Head of caudate nucleus (tissue), 42 donors: Measurements from ENCODE around the gene SEC14L5.

Source experiments
- DNase-seq, 42 donors: peaks; one replicate each; pipeline versions ENCODE4 v3.0.0 to v3.0.0-alpha.2; 2020 to 2021; ENCODE audit warnings: mixed read lengths in 7 of 42
- intact Hi-C: fragments of 100-400 bp; cut with DNase I; formaldehyde crosslinking; loops from one replicate; pipeline ENCODE4 v1.15.0; 2022

The SEC14L5 gene

DNA sequence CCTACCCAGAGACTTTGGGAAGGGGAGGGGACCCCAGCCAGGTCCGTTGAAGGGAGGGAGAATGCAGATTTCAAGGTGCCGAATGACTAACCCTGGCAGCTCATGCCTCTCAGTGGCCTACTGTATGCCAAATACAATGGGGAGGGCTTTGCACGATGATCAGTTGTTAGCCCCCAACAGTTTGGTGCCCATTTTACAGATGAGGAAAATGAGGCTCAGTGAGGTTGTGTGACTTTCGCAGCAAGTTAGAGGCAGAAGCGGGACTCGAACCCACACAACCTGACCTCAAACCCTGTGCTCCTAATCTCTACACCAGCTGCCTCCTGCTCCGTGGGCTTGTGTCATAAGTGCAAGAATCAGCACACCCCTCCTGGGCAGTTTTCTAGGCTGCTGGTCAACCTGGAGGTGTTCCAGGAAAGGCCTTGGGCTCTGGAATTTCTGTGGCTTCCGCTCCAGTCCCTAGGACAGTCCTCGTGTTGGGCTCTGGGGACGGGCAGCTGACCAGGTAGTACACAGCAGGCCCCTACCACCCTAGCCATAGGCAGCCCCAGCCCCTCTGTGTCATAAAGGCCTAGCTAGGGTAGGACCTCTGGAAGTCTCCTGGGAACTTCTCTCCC lies 87.5 kb downstream of the SEC14L5 start:
- peak in 2 of 42 donors; percentile 0 to 23 for DNase-seq
- intact Hi-C loops = no loop called here

DNA sequence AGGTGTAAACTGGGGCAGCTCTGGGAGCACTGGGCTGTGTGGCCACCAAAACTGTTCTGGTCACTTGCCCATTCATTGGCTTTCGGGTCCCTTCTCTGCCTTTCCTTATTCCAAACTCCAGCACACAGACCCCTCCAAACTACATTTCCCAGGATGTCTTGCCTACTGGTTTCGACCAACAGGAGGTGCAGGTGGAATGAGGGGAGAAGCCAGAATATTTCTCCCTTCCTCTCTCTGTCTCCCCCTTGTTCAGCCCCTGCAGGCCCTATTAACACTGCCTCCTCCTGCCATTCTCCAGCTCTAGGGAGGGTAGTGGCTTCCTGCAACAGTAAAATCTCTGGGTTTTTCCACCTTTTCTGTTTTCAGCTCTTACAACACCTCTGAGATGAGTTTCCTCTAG lies 88.8 kb downstream of the SEC14L5 start:
- no peak for DNase-seq
- intact Hi-C loops = no loop called here

DNA sequence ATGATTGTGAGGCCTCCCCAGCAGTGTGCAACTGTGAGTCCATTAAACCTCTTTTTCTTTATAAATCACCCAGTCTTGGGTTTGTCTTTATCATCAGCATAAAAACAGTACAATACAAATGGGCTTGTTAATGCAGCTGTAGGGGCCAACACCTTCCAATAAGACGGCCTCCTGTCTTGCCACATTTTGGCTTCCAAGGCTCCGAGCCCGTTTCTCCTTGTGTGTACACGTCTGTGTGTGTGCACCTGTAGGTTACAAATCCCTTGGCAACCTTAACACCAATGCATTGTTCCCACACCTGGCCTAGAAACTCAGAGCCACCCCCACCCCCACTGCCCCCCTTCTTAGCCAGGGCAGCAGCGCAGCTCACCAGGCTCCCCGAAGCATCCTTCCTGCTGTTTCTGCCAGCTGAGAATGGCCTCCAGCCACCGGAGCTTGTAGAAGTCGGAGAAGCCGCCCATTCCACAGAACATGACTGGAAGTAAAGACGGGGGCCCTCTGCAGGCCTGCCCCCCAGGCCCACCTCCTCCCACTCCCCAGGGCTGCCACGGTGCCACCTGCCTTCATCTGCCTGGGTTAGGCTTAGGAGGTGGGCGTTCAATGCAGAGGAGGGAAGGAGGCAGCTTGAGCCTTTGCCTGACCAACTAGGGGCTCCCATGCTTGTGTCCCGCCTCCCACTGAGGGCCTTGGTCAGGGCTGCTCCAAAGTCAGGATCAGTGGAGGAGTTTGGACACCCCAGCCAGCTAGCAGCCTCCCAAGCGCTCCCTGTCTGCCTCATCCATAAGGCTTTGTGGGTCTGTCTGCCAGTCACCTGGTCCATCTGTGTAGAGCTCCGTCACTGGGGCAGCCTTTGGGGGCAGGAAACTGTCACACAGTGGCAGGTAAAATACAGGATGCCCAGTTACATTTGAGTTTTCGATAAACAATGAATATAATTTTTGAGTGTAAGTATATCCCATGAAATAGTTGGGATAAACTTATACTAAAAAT lies 97.0 kb downstream of the SEC14L5 start:
- intact Hi-C loops = no loop called here
- DNase-seq = peak in 1 of 42 donors; percentile 1

DNA sequence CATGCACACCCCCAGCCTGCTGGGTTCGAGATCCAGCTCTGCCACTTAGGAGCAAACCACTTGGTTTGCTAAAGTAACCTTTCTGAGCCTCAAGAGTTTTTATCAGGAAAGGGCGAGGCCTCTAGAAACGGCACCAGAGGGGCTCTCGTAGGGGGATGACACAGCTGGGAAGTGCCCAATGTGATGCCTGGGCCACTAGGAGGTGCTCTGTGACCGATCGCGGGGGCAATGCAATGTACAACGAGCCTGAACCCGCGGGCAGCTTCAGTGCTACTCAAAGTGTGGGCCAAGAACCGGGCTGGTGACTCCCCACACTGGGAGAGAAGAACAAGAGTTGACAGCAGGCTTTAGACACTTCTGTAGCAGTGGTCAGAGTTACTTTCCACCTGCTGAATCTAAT lies 98.2 kb downstream of the SEC14L5 start:
- peak in 5 of 42 donors; percentile 3 to 43 (median 30) for DNase-seq
- intact Hi-C loops = no loop called here

DNA sequence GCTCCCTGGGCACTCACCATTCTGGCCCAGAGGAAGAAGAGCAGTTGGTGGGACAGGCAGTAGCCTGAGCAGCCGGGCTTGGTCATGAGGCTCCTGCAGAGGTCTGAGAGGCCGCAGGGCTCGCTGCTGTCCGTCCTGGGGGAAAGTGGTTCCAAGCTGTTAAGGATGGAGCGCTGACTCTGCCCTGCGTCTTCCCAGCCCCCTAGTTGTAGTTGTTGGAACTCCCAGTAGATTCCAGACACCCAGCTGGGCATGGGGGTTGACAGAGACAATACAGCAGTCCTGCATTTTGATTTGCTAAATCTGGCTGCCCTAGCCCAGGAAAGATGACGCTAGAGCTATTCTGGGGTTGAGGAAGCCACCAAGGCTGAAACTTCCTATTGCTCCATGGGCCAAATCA lies 100.3 kb downstream of the SEC14L5 start:
- intact Hi-C loops = no loop called here
- DNase-seq = peak in 3 of 42 donors; percentile 3 to 27 (median 10)

DNA sequence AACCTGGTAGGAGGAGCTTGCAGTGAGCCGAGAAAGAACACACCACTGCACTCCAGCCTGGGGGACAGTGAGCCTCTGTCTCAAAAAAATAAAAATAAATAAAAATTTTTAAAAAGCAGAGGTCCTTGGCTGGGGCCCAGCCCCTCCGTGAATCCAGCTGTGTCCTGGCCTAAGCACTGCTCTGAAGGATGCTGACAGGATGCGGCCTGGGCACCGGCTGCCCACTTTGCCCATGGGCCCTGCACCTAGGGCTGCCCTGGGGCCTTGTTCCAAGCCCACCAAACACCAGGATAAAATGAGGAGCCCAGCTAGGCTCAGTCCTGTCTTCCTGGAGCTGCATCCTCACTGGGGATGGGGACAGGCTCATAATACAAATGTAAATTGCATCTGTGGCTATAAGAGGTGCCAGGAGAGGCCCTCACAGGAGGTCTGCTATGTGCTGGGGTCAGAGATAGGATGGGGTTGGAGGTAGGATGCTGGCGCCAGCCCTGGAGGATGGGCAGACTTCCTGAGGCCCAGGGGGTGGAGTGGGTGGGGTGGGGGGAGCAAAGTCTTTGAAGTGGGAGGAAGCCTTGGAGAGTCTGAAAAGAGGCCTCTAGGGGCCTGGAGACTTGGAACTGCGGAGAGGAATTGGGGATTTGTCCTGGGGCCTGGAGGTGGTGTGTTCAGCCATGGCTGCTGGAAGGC lies 101.4 kb downstream of the SEC14L5 start:
- peak in 1 of 42 donors; percentile 1 for DNase-seq
- intact Hi-C loops = no loop called here

DNA sequence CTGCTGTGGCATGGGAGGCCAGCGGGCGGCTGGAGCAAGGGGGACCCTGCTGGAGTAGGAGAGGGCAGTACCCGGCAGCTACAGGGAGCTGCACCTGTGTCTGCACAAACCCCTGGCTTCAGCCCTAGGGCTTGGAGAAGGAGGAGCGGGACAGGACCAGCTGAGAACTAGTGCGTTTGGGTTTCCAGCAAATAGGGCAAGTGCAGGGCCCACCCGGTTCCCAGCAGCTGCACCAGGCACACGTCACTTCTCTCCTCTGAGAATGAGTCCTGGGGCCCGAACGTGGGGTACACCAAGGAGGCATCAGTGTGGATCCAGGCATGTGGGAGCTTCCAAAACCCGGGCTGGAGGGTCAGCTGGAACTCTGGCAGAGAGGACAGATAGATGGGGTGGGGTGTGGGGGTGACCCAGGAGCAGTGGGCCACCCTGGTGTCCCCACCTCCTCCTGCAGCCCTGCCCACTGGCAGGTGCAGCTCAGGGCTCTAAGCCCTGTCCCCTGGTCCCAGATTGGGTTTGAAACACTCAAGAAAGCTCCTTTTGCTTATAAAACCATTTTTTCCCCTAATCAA lies 102.0 kb downstream of the SEC14L5 start:
- peak in 2 of 42 donors; percentile 1 to 7 for DNase-seq
- intact Hi-C loops = no loop called here

DNA sequence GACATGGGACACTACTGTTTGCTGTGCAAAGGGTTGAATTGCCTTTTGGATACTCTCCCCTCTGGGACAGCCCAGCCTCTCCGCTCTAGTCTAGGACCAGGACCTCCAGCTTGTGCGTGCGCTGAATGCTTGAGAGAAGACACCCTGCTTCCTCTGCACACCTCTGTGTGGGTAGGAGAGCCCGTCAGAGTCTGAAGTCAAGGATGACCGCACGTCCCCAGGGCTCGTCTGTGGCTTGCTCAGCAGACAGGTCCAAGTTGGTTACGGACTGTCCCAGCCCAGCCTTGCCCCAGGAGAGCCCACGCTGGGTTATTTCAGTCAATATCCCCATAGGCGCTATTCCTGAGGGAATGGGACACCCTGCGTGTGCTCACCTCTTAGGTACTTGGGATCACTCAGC lies 103.9 kb downstream of the SEC14L5 start:
- DNase-seq = peak in 2 of 42 donors; percentile 0 to 3
- intact Hi-C loops = no loop called here

DNA sequence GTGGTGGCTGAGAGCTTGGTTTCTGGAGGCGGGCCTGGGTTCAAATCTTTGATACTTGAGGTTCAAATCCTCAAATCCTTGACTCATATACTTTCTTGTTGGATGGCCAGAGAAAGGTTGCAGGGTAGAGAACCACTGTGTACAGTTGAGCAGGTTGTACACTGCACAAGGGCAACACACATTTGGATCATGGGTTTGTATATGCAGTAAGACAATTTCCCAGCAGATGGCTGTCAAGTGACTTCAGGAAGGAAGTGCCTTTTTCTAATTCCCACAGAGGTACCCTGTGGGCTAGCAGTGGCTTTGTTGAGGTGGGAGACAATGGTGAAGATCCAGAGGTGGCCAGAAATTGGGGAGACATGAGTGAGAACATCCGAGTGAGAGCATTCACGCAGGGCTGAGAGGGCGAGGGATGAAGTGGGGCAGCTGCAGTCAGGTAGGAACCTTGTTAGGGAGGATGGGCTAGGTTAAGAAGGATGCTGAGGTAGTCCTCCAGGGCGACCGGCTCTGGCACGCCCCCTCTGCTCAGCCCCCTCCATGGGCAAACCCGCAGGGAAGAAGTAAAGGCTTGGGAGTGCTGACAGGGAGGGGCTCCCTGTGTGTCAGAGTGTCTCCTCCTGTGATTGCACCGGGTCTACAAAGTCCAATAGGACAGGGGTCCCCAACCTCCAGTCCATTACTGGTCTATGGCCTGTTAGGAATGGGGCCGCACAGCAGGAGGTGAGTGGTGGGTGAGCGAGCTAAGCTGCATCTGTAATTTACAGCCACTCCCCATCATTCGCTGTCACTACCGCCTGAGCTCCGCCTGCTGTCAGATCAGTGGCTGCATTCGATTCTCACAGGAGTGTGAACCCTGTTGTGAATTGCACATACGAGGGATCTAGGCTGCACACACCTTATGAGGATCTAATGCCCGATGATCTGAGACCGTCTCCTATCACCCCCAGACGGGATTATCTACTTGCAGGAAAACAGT lies 104.9 kb downstream of the SEC14L5 start:
- intact Hi-C loops = no loop called here
- peak in 2 of 42 donors; percentile 1 to 4 for DNase-seq

DNA sequence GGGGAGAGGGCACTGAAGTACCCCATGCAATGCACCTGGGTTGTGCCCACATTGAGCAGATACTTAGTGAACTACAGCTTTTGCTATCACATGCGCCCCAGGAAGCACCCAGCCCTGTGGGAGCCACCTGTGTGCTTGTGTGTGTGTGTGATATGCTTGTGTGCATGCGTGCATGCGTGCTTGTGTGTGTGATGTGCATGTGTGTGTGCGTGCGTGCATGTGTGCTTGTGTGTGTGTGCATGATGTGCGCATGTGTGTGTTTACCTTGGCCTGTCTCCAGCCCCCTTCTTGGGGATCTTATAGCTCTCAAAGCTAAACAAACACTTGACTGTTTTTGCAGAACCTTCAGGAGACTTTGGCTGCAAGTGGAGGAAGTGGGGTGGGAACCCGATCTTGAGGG lies 106.8 kb downstream of the SEC14L5 start:
- DNase-seq = peak in 1 of 42 donors; percentile 1
- intact Hi-C loops = no loop called here

DNA sequence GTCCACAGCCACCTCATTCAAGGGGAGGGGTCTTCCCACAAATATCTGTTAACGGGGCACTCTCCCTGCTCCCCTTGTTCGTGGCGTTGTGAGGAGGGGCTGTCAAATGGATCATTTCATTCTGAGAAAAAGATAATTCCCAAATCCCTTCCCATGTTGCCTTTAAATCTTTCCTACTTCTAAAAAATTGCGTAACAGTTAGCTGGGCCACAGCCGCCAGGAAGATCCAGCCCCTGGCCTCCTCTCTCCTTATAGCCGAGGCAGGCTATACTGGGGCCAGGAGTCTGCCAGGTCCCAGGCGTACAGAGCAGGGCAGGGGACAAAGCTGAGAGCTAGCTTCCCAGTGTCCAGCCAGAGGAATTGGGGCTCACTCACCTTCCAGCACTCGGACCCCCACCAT lies 107.2 kb downstream of the SEC14L5 start:
- peak in 1 of 42 donors; percentile 0 for DNase-seq
- intact Hi-C loops = no loop called here

DNA sequence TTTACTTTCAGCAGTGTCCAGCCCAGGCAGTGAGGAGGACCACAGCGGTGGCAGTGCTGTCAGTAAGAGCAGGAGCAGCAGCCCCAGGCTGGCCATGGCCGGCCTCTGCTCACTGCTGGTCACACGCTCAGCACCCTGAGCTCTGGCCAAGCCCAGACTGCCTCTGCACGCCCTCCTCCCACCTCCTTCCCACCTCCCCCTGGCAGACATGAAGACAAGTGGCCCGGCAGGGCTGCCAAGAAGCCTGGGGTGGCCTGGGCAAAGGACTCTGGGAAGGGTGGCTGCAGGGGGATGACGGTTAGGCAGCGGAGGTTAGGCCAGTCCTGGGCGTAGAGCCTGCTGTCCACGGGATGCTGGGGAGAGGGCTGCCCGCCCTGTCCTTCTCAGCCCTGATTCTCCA lies 107.7 kb downstream of the SEC14L5 start, which contains the start of gene C16orf89:
Gene C16orf89, minus strand, starts transcription at position 144 of the 400 bp plus-strand sequence. Its CDS starts 48 bp downstream, at position 96.
- peak in 36 of 42 donors; percentile 8 to 78 (median 50) for DNase-seq
- intact Hi-C loops = no loop called here

DNA sequence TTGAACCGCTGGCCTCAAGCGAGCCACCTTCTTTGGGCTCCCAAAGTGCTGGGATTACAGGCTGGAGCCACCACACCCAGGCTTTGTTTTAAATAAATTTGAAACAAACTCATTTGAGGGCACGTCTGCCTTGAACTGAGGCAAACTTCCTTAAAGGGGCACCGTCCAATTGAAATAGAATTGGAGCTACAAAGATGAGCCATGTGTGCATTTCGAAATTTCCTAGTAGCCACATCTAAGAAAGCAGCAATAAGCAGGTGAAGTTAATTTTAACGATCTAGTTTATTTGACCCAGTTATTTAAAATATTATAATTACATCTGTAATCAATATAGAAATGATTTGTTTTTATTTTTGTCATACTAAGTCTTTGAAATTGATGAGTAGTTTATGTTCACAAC lies 108.4 kb downstream of the SEC14L5 start:
- intact Hi-C loops = no loop called here
- peak in 1 of 42 donors; percentile 0 for DNase-seq
